HG03565 (cell line): ENCODE measurements around the gene DPP3.
"Not testable (repeated sequence)": the region's sequence is repeated elsewhere in the genome, so short reads cannot be mapped to it uniquely, and the experiment has no call there.

ENCODE experiments used
- ATAC-seq: cut with Tn5 transposase; IDR thresholded peaks from one replicate; pipeline ENCODE4 v1.9.1; 2021; ENCODE audit warnings: mild to moderate bottlenecking, moderate library complexity; ENCODE audit not compliant: unreplicated experiment

The DPP3 gene

GRCh38 chr11:66480117-66480938, at the start of gene DPP3:
Gene DPP3 (plus strand): TSS chr11:66480434. CDS start chr11:66482201, 1,767 bp downstream.
- ATAC-seq, result peak; percentile 70

- ATAC-seq, result not testable (repeated sequence)
These were observed 48.9 kb upstream of the DPP3 start for GRCh38 chr11:66431287-66431686.

- ATAC-seq, result not testable (repeated sequence)
These were observed 48.3 kb upstream of the DPP3 start for GRCh38 chr11:66431871-66432329.

- no peak for ATAC-seq
These were observed 47.6 kb upstream of the DPP3 start for GRCh38 chr11:66432597-66432996.

- ATAC-seq, result no peak
These were observed 42.2 kb upstream of the DPP3 start for GRCh38 chr11:66437979-66438503.

- ATAC-seq, result peak; percentile 84
These were observed 41.4 kb upstream of the DPP3 start, which contains the start of gene MRPL11 for GRCh38 chr11:66438504-66439466. Gene MRPL11 (minus strand): TSS chr11:66438848. CDS start chr11:66438754, 94 bp downstream.

GRCh38 chr11:66440101-66440939, 39.9 kb upstream of the DPP3 start:
- ATAC-seq, result not testable (repeated sequence)

GRCh38 chr11:66440940-66441282, 39.3 kb upstream of the DPP3 start:
- not testable (repeated sequence) for ATAC-seq

GRCh38 chr11:66443602-66444001, 36.6 kb upstream of the DPP3 start:
- no peak for ATAC-seq

GRCh38 chr11:66447012-66447411, 33.2 kb upstream of the DPP3 start:
- ATAC-seq, result no peak

GRCh38 chr11:66448523-66448922, 31.7 kb upstream of the DPP3 start:
- no peak for ATAC-seq

GRCh38 chr11:66450560-66450959, 29.7 kb upstream of the DPP3 start:
- ATAC-seq, result no peak

- ATAC-seq, result no peak
These were observed 28.6 kb upstream of the DPP3 start for GRCh38 chr11:66451663-66452062.

- no peak for ATAC-seq
These were observed 26.0 kb upstream of the DPP3 start for GRCh38 chr11:66454247-66454646.

GRCh38 chr11:66454828-66455227, 25.4 kb upstream of the DPP3 start:
- ATAC-seq, result no peak

GRCh38 chr11:66457826-66458225, 22.4 kb upstream of the DPP3 start:
- no peak for ATAC-seq

GRCh38 chr11:66459138-66459778, 21.0 kb upstream of the DPP3 start:
- ATAC-seq, result no peak

- ATAC-seq, result no peak
These were observed 18.2 kb upstream of the DPP3 start for GRCh38 chr11:66462010-66462409.

GRCh38 chr11:66462911-66463310, 17.3 kb upstream of the DPP3 start:
- ATAC-seq, result no peak

GRCh38 chr11:66464116-66464515, 16.1 kb upstream of the DPP3 start:
- not testable (repeated sequence) for ATAC-seq
